ENCODE measurements around the gene MLST8.

MLST8 gene

GRCh38 chr16:2183671-2184070 is 21.6 kb upstream of the MLST8 start:
- H3K9ac ChIP-seq (ENCODE audit: low read depth, low read length) = no peak overlapping the region
- WGBS = 95% methylated on average over 30 of the region's 30 CpGs
- no peaks in the 10 kb centered on the region for H3K9me3 ChIP-seq (ENCODE audit: insufficient read depth, low read depth, low read length)
- no peak overlapping the region for H3K4me3 ChIP-seq (ENCODE audit: low read length)
- H3K36me3 ChIP-seq (ENCODE audit: insufficient read depth, low read length) = no peaks in the 10 kb centered on the region
- no peaks in the 10 kb centered on the region for H3K4me1 ChIP-seq (ENCODE audit: insufficient read depth, low read length)
- H3K27ac ChIP-seq (ENCODE audit: low read depth, low read length) = no peak overlapping the region
- no peaks in the 10 kb centered on the region for H3K27me3 ChIP-seq (ENCODE audit: insufficient read depth, low read length)

- 94% methylated on average over 19 of the region's 19 CpGs for WGBS
- H3K4me1 ChIP-seq (ENCODE audit: insufficient read depth, low read length) = no peaks in the 10 kb centered on the region
- H3K27me3 ChIP-seq (ENCODE audit: insufficient read depth, low read length) = no peaks in the 10 kb centered on the region
- H3K4me3 ChIP-seq (ENCODE audit: low read length) = no peak overlapping the region
- H3K36me3 ChIP-seq (ENCODE audit: insufficient read depth, low read length) = no peaks in the 10 kb centered on the region
- no peak overlapping the region for H3K9ac ChIP-seq (ENCODE audit: low read depth, low read length)
- no peaks in the 10 kb centered on the region for H3K9me3 ChIP-seq (ENCODE audit: insufficient read depth, low read depth, low read length)
- no peak overlapping the region for H3K27ac ChIP-seq (ENCODE audit: low read depth, low read length)
Observed at GRCh38 chr16:2184346-2184745, 20.9 kb upstream of the MLST8 start.

GRCh38 chr16:2184962-2185361 is 20.3 kb upstream of the MLST8 start:
- H3K27me3 ChIP-seq (ENCODE audit: insufficient read depth, low read length) = no peaks in the 10 kb centered on the region
- no peak overlapping the region for H3K9ac ChIP-seq (ENCODE audit: low read depth, low read length)
- no peaks in the 10 kb centered on the region for H3K36me3 ChIP-seq (ENCODE audit: insufficient read depth, low read length)
- no peaks in the 10 kb centered on the region for H3K4me1 ChIP-seq (ENCODE audit: insufficient read depth, low read length)
- no peak overlapping the region for H3K4me3 ChIP-seq (ENCODE audit: low read length)
- no peak overlapping the region for H3K27ac ChIP-seq (ENCODE audit: low read depth, low read length)
- no peaks in the 10 kb centered on the region for H3K9me3 ChIP-seq (ENCODE audit: insufficient read depth, low read depth, low read length)
- WGBS = 93% methylated on average over 20 of the region's 20 CpGs

GRCh38 chr16:2186064-2186463 is 19.2 kb upstream of the MLST8 start:
- Histone ChIP-seq H3K4me3 (ENCODE audit: low read length) (no peak overlapping the region), H3K36me3 (ENCODE audit: insufficient read depth, low read length) (no peaks in the 10 kb centered on the region), H3K9me3 (ENCODE audit: insufficient read depth, low read depth, low read length) (no peaks in the 10 kb centered on the region), H3K4me1 (ENCODE audit: insufficient read depth, low read length) (no peaks in the 10 kb centered on the region), H3K9ac (ENCODE audit: low read depth, low read length) (no peak overlapping the region), H3K27ac (ENCODE audit: low read depth, low read length) (no peak overlapping the region), H3K27me3 (ENCODE audit: insufficient read depth, low read length) (no peaks in the 10 kb centered on the region)
- 93% methylated on average over 13 of the region's 13 CpGs for WGBS

GRCh38 chr16:2186505-2186904 is 18.7 kb upstream of the MLST8 start:
- H3K27ac ChIP-seq (ENCODE audit: low read depth, low read length) = no peak overlapping the region
- H3K4me1 ChIP-seq (ENCODE audit: insufficient read depth, low read length) = no peaks in the 10 kb centered on the region
- WGBS = 93% methylated on average over 20 of the region's 20 CpGs
- H3K9me3 ChIP-seq (ENCODE audit: insufficient read depth, low read depth, low read length) = no peaks in the 10 kb centered on the region
- no peak overlapping the region for H3K4me3 ChIP-seq (ENCODE audit: low read length)
- no peaks in the 10 kb centered on the region for H3K36me3 ChIP-seq (ENCODE audit: insufficient read depth, low read length)
- no peak overlapping the region for H3K9ac ChIP-seq (ENCODE audit: low read depth, low read length)
- no peaks in the 10 kb centered on the region for H3K27me3 ChIP-seq (ENCODE audit: insufficient read depth, low read length)

- WGBS = 89% methylated on average over 17 of the region's 17 CpGs
- no peak overlapping the region for H3K27ac ChIP-seq (ENCODE audit: low read depth, low read length)
- no peaks in the 10 kb centered on the region for H3K27me3 ChIP-seq (ENCODE audit: insufficient read depth, low read length)
- no peak overlapping the region for H3K9ac ChIP-seq (ENCODE audit: low read depth, low read length)
- no peaks in the 10 kb centered on the region for H3K36me3 ChIP-seq (ENCODE audit: insufficient read depth, low read length)
- H3K9me3 ChIP-seq (ENCODE audit: insufficient read depth, low read depth, low read length) = no peaks in the 10 kb centered on the region
- H3K4me3 ChIP-seq (ENCODE audit: low read length) = no peak overlapping the region
- no peaks in the 10 kb centered on the region for H3K4me1 ChIP-seq (ENCODE audit: insufficient read depth, low read length)
Observed at GRCh38 chr16:2187212-2187611, 18.0 kb upstream of the MLST8 start.

- Histone ChIP-seq H3K27ac (ENCODE audit: low read depth, low read length) (no peak overlapping the region), H3K4me3 (ENCODE audit: low read length) (no peak overlapping the region), H3K36me3 (ENCODE audit: insufficient read depth, low read length) (no peaks in the 10 kb centered on the region), H3K4me1 (ENCODE audit: insufficient read depth, low read length) (no peaks in the 10 kb centered on the region), H3K27me3 (ENCODE audit: insufficient read depth, low read length) (no peaks in the 10 kb centered on the region), H3K9me3 (ENCODE audit: insufficient read depth, low read depth, low read length) (no peaks in the 10 kb centered on the region), H3K9ac (ENCODE audit: low read depth, low read length) (no peak overlapping the region)
- 97% methylated on average over 8 of the region's 8 CpGs for WGBS
Observed at GRCh38 chr16:2188395-2188794, 16.9 kb upstream of the MLST8 start.

GRCh38 chr16:2189252-2189893 is 15.9 kb upstream of the MLST8 start:
- no peaks in the 10 kb centered on the region for H3K36me3 ChIP-seq (ENCODE audit: insufficient read depth, low read length)
- no peaks in the 10 kb centered on the region for H3K9me3 ChIP-seq (ENCODE audit: insufficient read depth, low read depth, low read length)
- no peak overlapping the region for H3K4me3 ChIP-seq (ENCODE audit: low read length)
- no peak overlapping the region for H3K9ac ChIP-seq (ENCODE audit: low read depth, low read length)
- H3K27me3 ChIP-seq (ENCODE audit: insufficient read depth, low read length) = no peaks in the 10 kb centered on the region
- 93% methylated on average over 25 of the region's 25 CpGs for WGBS
- H3K27ac ChIP-seq (ENCODE audit: low read depth, low read length) = no peak overlapping the region
- H3K4me1 ChIP-seq (ENCODE audit: insufficient read depth, low read length) = no peaks in the 10 kb centered on the region

- no peak overlapping the region for H3K4me3 ChIP-seq (ENCODE audit: low read length)
- no peaks in the 10 kb centered on the region for H3K36me3 ChIP-seq (ENCODE audit: insufficient read depth, low read length)
- peaks cover 5% of the 10 kb centered on the region for H3K27me3 ChIP-seq (ENCODE audit: insufficient read depth, low read length)
- H3K9me3 ChIP-seq (ENCODE audit: insufficient read depth, low read depth, low read length) = no peaks in the 10 kb centered on the region
- 91% methylated on average over 24 of the region's 24 CpGs for WGBS
- H3K9ac ChIP-seq (ENCODE audit: low read depth, low read length) = no peak overlapping the region
- no peak overlapping the region for H3K27ac ChIP-seq (ENCODE audit: low read depth, low read length)
- no peaks in the 10 kb centered on the region for H3K4me1 ChIP-seq (ENCODE audit: insufficient read depth, low read length)
Observed at GRCh38 chr16:2190002-2190658, 15.1 kb upstream of the MLST8 start.

GRCh38 chr16:2190659-2191445 is 14.4 kb upstream of the MLST8 start:
- Histone ChIP-seq H3K27ac (ENCODE audit: low read depth, low read length) (no peak overlapping the region), H3K27me3 (ENCODE audit: insufficient read depth, low read length) (peaks cover 13% of the 10 kb centered on the region), H3K9ac (ENCODE audit: low read depth, low read length) (no peak overlapping the region), H3K4me1 (ENCODE audit: insufficient read depth, low read length) (no peaks in the 10 kb centered on the region), H3K36me3 (ENCODE audit: insufficient read depth, low read length) (no peaks in the 10 kb centered on the region), H3K9me3 (ENCODE audit: insufficient read depth, low read depth, low read length) (no peaks in the 10 kb centered on the region), H3K4me3 (ENCODE audit: low read length) (no peak overlapping the region)
- WGBS = 90% methylated on average over 25 of the region's 25 CpGs

- Histone ChIP-seq H3K4me3 (ENCODE audit: low read length) (no peak overlapping the region), H3K9me3 (ENCODE audit: insufficient read depth, low read depth, low read length) (no peaks in the 10 kb centered on the region), H3K9ac (ENCODE audit: low read depth, low read length) (no peak overlapping the region), H3K36me3 (ENCODE audit: insufficient read depth, low read length) (no peaks in the 10 kb centered on the region), H3K4me1 (ENCODE audit: insufficient read depth, low read length) (no peaks in the 10 kb centered on the region), H3K27me3 (ENCODE audit: insufficient read depth, low read length) (peaks cover 14% of the 10 kb centered on the region), H3K27ac (ENCODE audit: low read depth, low read length) (no peak overlapping the region)
- WGBS = 92% methylated on average over 11 of the region's 11 CpGs
Observed at GRCh38 chr16:2191446-2191706, 13.9 kb upstream of the MLST8 start.
